CD4-positive, alpha-beta T cell treated with Interleukin-6 at 100 ng/mL for 8 hours (primary cell): ENCODE results near the gene PCCB.
"Not testable (repeated sequence)": the region's sequence is repeated elsewhere in the genome, so short reads cannot be mapped to it uniquely, and the experiment has no call there.

Experiments used
- DNase-seq: peaks from one replicate; pipeline ENCODE4 v3.0.0-alpha.2; 2020; ENCODE audit warnings: mixed read lengths, low spot score

The PCCB gene

DNA sequence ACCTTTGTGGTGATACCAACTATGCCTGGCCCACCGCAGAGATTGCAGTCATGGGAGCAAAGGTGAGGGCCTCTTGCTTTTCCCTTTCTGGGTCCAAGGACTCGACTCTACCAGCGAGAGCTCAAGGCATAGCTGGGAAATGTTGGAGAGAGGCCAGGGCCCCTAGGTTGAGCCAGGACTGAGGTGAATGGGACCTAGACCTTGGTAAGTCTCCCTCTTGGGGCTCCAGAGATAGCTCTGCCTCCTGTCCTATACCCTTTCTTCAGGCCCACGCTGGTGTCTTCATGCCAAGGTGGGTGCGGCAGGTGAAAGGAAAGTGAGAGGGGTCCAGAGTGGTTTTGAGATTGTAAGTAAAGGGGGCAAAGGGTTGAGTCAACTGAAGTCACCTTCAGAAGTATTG is 77.5 kb downstream of the PCCB start:
- no peak for DNase-seq

DNA sequence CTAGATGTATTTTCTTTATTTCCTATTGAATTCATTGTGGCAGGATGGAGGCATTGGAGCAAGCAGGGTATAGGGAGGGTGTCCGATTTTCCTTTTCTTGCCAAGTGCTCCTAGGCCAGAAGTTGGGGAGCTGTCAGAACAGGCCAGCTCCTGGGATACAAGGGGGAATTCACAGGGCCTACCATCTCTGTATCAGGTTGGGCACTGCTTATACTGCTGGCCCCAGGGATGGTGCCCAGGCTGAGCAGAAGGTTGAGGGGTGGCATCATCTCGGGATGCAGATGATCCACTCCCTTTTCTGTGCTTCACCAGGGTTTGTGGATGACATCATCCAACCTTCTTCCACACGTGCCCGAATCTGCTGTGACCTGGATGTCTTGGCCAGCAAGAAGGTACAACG is 79.5 kb downstream of the PCCB start:
- DNase-seq, result no peak

DNA sequence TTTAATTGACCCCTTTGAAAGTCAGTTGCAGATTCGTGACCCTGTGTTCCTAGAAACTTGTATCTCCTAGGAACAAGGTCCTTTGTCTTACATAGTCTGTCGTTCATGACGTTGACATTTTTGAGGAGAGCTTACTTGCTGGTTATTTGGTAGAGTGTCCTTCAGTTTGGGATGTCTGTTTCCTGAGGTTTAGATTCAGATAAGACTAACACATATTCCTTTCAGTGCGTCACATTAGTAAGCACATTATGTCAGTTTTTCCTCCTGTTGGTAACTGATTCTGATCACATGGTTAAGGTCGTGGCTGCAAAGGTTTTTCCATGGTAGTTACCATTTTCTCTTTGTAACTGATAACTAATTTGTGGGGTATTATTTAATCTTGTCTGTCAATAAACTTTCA is 80.8 kb downstream of the PCCB start:
- DNase-seq, result no peak

DNA sequence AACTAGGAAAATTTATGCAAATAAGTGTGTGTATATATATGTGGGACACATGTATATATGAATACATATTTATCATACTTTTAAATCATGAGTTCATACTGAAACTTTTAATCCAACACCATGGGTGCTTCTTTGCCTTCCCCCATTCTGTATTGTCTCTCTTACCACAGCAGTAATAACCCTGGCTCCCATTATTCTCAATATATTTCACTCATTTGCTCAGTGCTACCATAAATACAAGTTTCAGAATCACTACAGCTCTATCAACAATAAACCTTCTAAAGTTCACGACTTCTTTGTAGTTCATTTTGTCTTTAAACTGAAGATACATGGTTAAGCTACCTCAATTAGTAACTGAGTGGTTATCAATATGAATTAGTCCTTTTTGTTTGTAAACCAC is 82.2 kb downstream of the PCCB start:
- DNase-seq, result no peak

DNA sequence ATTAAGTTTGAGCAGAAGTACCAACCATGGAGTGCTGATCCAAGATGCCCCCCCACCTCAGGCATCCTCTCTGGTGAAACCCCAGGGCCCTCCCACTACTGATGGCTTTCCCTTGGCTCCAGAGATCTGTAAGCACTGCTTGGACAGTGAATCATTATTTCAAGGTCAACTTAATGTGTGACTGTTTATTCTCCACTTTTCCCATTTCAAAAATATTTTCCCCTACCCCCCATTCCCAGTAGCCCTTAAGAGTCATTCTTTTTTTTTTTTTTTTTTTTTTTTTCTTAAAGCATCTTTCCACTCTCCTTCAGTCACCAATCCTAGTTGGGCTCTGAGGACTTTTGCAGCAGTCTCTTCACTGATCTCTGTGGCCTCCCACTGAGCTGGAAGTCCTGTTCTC is 82.6 kb downstream of the PCCB start:
- no peak for DNase-seq

DNA sequence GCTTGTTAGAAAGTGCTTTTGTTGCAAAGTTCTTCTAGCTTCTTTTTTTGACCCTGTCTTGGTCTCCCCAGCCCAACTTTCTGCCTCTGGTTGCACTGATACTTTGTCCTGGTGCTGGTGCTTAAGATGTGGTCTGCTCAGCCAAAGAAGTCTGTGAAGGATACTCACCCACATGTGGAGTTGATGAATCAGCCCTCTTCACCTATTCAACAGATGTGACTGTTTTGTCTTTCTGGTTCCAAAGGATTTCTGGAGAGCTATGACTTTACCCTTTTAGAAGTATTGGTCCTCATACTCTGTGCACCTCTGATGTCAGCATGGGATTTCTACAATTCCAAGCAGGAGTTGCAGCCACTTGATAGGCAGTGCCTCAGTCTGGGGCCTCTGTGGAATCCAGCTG is 84.1 kb downstream of the PCCB start:
- no peak for DNase-seq

DNA sequence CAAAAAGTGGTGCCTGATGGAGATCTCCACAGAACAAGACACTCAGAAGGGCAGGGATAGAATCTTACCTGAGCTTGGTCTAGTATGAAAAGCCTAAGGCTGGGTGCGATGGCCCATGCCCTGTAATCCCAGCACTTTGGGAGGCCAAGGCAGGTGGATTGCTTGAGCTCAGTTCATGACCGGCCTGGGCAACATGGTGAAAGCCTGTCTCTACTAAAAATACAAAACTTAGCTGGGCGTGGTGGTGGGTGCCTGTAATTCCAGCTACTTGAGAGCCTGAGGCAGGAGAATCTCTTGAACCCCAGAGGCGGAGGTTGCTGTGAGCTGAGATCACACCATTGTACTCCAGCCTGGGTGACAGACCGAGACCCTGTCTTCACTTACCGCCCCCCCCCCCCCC is 84.6 kb downstream of the PCCB start:
- not testable (repeated sequence) for DNase-seq

DNA sequence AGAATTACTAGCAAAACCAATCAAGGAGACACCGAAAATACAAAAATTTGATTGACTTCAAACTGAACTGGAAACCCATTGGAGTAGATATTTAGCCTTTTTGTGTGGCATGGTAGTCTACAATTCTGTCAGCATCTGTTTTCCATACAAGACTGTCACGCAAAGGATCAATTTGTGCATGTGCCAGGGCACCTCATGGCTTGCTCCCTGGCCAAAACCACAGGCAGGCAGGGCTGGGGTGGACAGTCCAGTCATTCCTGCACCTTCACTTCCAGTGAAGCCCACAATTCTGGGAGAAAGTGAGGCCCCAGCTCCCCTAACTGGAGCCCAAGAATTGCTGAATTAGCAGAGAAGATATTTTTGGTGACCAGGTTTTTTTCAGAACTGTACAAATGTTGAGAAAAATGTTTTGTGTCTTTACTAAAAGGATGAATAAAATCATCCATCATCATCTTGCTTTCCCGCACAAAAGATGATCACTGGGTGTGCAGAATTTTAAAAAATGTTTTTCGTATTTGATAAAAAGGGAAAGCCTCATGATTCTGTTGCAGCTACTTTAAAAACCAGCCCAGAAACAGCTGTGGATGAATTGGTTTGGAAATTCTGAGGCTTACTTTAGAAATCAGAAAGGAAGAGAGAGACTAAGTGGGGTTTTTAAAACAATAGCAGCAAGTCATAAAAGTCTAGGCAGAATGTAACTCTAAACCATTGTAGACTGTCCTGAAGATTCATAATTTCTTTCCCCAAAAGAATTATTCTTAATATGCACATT is 86.4 kb downstream of the PCCB start:
- no peak for DNase-seq

DNA sequence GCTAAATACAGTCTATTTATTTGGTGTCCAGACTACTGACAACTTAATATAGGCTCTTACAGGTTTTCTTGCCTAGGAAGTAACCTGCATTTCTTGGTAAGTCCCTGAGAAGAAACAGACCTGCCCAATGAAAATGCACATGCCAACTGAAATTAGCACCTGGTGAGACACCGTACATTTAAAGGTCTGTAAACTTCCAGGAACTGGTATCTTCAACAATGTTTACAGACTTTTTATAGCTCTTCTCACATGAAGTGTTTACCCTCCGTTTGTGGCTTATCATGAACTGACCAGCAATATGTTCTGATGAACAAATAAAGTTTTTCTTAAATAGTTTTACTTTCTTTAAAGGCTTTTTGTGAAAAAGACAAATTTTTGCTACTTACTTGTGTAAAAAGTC is 93.3 kb downstream of the PCCB start:
- no peak for DNase-seq

DNA sequence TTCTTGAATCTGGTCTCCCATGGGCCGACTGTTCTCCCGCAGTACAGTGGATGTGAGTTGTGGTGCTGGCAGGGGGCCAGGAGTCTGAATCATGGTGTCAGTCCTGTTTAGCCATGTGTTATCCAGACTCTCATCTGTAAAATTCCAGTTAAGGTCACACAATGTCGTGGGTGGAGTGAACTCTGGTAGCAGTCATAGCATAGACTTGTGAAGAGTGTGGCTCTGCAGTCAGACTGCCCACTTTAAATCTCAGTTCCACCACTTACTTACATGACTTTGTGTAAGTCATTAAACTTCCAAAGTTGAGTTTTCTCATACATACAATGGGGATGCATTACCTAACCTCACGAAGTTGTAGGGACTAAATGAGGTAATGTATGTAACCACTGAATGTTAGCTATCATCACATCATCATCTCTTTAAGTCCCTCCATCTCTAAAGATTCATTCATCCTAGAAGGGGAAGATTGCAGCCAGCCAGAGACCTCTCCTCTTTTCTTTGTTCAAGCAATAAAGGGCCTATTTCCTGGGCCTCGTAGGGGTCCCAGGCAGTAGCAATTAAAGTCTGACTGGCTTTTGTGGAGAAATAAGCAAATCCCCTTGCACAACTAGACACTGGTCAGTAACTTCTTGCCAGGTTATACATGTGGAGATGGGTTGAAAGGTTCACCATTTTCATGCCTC is 93.9 kb downstream of the PCCB start:
- DNase-seq, result no peak

DNA sequence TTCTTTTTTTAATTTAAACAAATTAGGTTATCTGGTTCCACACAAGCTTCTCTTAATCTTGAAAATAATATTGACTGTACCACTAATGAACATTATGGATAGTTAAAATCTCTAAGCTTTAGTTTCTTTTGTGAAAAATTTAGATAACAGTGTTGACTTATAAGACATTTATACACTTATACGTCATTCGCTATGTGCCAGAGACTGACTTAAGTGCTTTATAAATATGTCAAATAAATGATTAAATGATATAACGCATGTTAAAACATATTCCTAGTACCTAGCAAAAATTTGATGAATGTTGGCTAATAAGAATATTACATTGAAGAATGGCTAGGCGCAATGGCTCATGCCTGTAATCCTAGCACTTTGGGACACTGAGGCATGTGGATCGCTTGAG is 96.3 kb downstream of the PCCB start:
- DNase-seq, result no peak

DNA sequence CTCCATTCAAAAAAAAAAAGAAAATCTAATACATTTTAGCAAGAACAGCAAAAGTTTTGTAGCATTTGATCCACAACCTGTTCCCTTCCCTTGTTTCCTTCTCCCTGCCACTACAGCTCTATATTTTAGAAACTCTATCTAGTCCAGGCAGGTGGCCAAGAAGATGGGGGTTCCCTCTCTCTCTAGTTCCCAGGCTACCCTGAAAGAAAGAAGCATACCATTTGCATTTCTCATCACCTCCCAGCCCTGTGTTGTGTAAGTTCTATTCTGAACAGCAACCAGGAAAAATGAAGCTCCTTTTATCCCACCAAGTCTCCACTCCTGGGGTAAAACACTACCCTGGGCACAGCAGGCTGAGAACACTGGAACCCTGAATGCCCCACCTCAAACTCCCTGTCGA is 100.0 kb downstream of the PCCB start:
- no peak for DNase-seq

DNA sequence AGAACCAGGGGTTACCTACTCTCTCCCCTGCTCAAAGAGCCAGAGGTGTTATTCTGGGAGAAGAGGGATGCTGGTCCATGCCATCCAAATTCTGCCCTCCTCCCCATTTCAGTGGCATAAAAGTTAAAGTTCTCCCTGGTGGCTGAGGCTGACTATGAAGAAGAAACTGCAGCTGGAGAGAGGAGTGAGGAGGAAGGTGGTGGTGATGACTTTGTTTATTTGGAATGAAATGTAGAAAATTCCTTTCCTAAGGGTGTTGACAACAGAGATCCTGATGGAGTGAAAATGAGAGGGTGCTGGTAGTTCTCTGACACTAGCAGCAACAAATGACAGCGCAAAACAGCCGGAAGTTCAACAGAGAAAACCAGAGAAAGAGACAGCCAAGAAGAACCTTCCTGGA is 100.4 kb downstream of the PCCB start:
- no peak for DNase-seq

DNA sequence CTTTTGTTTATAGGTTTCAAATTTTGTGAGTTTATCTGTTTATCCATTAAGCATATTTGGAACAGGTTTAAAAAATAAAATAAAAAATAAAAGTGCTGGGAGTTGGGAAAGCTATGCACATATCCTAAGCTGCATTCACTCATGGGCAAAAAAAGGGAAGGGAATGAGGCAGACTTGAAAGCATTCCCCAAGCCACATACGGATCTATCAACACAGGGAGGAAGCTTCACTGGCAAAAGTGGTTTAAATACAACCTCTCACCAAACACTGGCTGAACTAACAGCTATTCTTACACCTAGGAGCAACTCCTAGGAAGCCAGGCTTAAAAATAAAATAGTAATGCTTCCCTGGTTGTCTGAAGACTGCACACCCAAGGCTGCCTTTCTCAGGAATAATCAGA is 101.2 kb downstream of the PCCB start:
- no peak for DNase-seq

DNA sequence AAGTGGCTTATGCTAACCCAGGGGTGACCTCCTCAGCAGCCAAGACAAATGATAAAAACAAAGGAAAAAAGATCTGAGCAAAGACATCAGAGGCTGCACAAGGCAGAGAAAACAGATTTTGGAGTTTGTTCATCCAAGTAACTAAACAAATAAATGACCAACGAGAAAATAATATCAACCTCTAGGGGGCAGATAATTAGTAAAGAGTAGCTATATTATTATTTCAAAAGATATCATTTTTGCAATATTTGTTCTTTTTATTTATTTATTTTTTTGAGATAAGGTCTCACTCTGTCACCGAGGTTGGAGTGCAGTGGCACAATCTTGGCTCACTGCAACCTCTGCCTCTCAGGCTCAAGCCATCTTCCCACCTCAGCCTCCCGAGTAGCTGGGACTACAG is 101.8 kb downstream of the PCCB start:
- DNase-seq, result no peak

DNA sequence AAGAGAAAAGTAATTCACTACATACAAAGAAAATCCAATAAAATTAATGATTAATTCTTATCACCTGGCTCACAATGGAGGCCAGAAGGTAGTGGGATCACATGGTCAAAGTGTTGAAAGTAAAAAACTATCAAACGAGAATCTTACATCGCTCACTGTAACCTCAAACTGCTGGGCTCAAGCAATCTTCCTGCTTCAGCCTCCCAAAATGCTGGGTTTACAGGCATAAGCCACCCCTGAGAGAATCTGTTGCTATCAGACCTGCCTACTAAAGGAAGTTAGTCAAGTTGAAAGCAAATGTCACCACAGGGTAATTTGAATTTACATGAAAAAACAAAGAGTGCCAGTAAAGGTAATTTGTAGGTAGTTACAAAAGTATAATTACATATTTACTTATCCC is 103.3 kb downstream of the PCCB start:
- DNase-seq, result no peak

DNA sequence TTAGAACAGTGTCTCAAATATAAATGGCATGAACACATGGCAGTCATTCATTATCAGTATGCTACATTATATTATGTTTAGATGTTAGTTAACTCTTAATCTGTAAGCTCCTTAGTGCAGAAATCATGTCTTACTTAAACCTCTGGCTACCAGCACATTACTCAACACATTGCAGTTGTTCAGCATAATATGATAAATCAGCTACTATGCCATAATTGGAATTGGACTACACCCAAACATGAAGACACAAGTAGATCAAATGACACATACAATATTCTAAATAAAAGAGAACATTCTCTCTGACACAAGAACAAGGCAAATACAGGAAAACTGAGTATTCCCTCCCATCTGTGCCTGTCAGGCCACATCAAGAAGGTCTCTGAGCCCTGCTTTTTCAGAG is 116.1 kb downstream of the PCCB start:
- DNase-seq, result no peak

DNA sequence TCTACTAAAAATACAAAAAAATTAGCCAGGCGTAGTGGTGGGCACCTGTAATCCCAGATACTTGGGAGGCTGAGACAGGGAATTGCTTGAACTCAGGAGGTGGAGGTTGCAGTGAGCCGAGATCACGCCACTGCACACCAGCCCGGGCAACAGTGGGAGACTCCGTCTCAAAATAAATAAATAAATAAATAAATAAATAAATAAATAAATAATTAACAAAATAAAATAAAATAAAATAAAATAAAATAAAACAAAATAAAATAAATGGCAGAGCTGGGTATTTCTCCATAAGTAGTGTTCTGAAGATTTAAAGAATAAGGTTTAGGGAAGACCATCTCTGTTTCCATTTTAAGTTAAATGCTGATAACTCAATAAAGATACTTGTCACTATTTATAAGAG is 125.7 kb downstream of the PCCB start:
- not testable (repeated sequence) for DNase-seq

DNA sequence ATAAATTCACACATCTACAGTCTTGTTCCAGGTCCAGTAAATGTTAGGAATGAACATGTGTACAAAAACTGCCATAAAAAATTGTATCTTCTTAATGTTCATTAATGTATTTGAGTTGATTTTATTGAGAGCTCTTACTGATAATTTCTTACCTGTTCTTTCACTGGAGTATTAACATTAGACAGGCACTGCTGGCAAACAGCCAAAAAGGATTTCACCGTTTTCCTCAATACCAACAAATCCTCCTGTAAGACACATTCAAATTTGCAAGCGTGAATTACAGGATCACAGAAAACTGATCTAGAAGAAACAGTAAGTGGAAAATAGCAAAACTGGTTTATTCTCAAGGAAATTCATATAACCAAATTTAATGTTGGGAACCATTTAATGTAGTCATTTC is 127.4 kb downstream of the PCCB start:
- no peak for DNase-seq

DNA sequence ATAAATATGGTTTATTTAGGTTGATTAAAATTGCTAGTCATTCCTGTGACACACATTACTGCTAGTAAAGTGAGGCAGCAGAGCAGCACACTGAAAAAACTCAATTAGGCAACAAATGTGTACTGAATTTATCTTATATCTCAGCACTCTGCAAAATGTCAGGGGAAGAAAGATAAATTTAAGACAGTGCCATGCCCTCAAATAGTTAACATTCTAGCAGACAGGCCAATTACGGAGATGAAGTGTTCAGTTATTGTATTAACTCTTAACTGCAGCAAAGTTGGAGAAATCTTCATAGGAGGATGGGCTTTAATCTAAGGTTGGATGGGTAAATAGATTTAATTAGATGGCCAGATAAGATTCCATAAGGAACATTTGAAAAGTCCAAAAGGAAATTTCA is 127.9 kb downstream of the PCCB start:
- DNase-seq, result no peak
